A673 (cell line): ENCODE results near the gene C21orf91.

Experiments used
- CTCF ChIP-seq: fragments of 300-800, 200-600 bp; sonication (generic); conservative IDR thresholded peaks from 2 replicates; pipeline ENCODE4 v1.5.1; 2017; ENCODE audit warnings: low read depth, mild to moderate bottlenecking, antibody characterized with exemption, low read length, moderate library complexity, mixed read lengths
- EZH2 ChIP-seq: fragments of 200-600 bp; sonication (generic); IDR thresholded peaks from 2 replicates; pipeline ENCODE4 v1.6.1; 2017; ENCODE audit warnings: borderline replicate concordance, low read depth, mild to moderate bottlenecking, mixed read lengths, antibody characterized with exemption, low read length; ENCODE audit not compliant: poor library complexity, severe bottlenecking

DNA sequence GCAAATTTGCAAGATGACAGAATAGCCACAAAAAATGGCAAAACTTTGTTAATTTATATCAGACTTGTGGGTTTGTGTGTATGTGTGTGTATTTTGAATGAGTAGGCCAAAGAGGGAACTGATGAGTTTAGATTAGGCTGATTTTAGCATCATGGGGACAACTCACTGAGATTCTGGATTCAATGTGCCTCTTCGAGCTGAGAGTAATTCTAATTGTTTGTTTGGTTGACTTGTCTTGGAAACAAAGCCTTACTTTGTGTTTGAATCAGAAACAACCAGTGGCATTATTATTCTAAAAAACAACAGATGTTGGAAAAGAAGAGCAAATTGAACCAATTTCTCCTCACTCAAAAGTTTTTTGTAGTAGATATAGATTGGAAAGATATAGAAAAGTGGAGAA, 40.5 kb upstream of the C21orf91 start:
- TF ChIP-seq CTCF: no peak
- no peak for TF ChIP-seq EZH2
